HCT116 (cell line): Measurements from ENCODE around the gene CXCL10. TPM values are rescaled to one million over a fixed set of nuclear protein-coding genes. Genes with fewer than 3 reads are reported as not detected.

Experiments
- ATAC-seq: fragments of 200-7000 bp; cut with Tn5 transposase; 2 replicates; pipeline ENCODE4 v1.9.1; 2020; ENCODE audit warnings: mild to moderate bottlenecking, moderate library complexity
- BruUV-seq: library from RNA; stranded (reverse); fragments of 400-500 nt; replicated peaks from 2 replicates; lab custom pipeline; 2021; lab: Mats Ljungman, UMichigan
- CTCF ChIA-PET: fragments of 300-600 bp; sonication (Branson Sonifier 250); formaldehyde crosslinking; loops from one replicate; lab custom pipeline; 2021; ENCODE audit warnings: antibody characterized with exemption; lab: Charles Lee
- POLR2A ChIA-PET: fragments of 300-600, 350-600 bp; sonication (Branson Sonifier 250); formaldehyde crosslinking; loops from one replicate; lab custom pipeline; 2021; ENCODE audit warnings: antibody characterized with exemption; lab: Charles Lee
- RAD21 ChIA-PET, 2 experiments: fragments of 300-600 bp; sonication (Branson Sonifier 250); formaldehyde crosslinking; loops; one replicate each; lab custom pipeline; 2023; ENCODE audit warnings: low total read pairs in 2 of 2; ENCODE audit not compliant: uncharacterized antibody in 2 of 2, unreplicated experiment in 2 of 2, low non-redundant PET in 1 of 2; lab: Charles Lee
- DNase-seq: peaks from one replicate; pipeline ENCODE4 v3.0.0-alpha.2; 2010; ENCODE audit warnings: low read depth, low spot score
- H2AFZ ChIP-seq: fragments of 200-600 bp; shearing (Covaris generic), sonication (generic); 2 replicates; pipeline ENCODE4 v1.6.1; 2017; ENCODE audit warnings: low read depth, mixed run types, mixed read lengths, antibody characterized with exemption, low read length; ENCODE audit not compliant: poor library complexity, severe bottlenecking
- H3K27ac ChIP-seq: 2 replicates; pipeline ENCODE4 v1.5.1; 2012; ENCODE audit warnings: low read depth, low read length
- H3K27me3 ChIP-seq: fragments of 200-600 bp; sonication (generic); 2 replicates; pipeline ENCODE4 v1.6.1; 2016; ENCODE audit warnings: mixed run types, low read length, mixed read lengths; ENCODE audit not compliant: insufficient read depth
- H3K36me3 ChIP-seq, 2 experiments: fragments of 200-500 bp in 1 of 2; fragments of 200-600 bp in 1 of 2; sonication (Bioruptor generic) in 1 of 2; sonication (generic) in 1 of 2; 2 replicates each; pipeline versions ENCODE4 v1.5.1 to v1.6.1; 2014 to 2016; ENCODE audit warnings: low read length in 2 of 2, inconsistent platforms in 1 of 2, mixed read lengths in 1 of 2, mixed run types in 1 of 2; ENCODE audit not compliant: insufficient read depth in 2 of 2, control insufficient read depth in 1 of 2
- H3K4me1 ChIP-seq, 2 experiments: fragments of 200-600 bp in 1 of 2; sonication (generic) in 1 of 2; 2 replicates each; pipeline versions ENCODE4 v1.5.1 to v1.6.1; 2012 to 2017; ENCODE audit warnings: low read length in 2 of 2, inconsistent platforms in 1 of 2, mild to moderate bottlenecking in 1 of 2, mixed read lengths in 1 of 2, mixed run types in 1 of 2, moderate library complexity in 1 of 2; ENCODE audit not compliant: insufficient read depth in 2 of 2, control insufficient read depth in 1 of 2
- H3K4me2 ChIP-seq: fragments of 200-600 bp; sonication (generic); 2 replicates; pipeline ENCODE4 v1.6.1; 2017; ENCODE audit warnings: mixed run types, low read length, mixed read lengths
- H3K4me3 ChIP-seq, 2 experiments: fragments of 200-600 bp in 1 of 2; sonication (generic) in 1 of 2; replicated peaks in 1 of 2; 2 replicates each; pipeline ENCODE4 v1.5.1; 2011 to 2016; ENCODE audit warnings: low read length in 2 of 2, control low read depth in 1 of 2, low read depth in 1 of 2, mild to moderate bottlenecking in 1 of 2, mixed read lengths in 1 of 2, mixed run types in 1 of 2
- H3K79me2 ChIP-seq: fragments of 200-600 bp; sonication (generic); 2 replicates; pipeline ENCODE4 v1.6.1; 2017; ENCODE audit warnings: mild to moderate bottlenecking, mixed run types, low read length, moderate library complexity, mixed read lengths; ENCODE audit not compliant: insufficient read depth
- H3K9ac ChIP-seq: fragments of 200-600 bp; sonication (generic); 2 replicates; pipeline ENCODE4 v1.6.1; 2016; ENCODE audit warnings: low read length, mixed read lengths
- H3K9me2 ChIP-seq: fragments of 200-600 bp; sonication (generic), shearing (Covaris generic); 2 replicates; pipeline ENCODE4 v1.6.1; 2017; ENCODE audit warnings: mixed run types, mild to moderate bottlenecking, moderate library complexity; ENCODE audit not compliant: insufficient read depth
- H3K9me3 ChIP-seq, 2 experiments: fragments of 200-500 bp in 1 of 2; fragments of 200-600 bp in 1 of 2; sonication (Bioruptor generic) in 1 of 2; sonication (generic) in 1 of 2; 2 replicates each; pipeline ENCODE4 v1.6.1; 2014 to 2017; ENCODE audit warnings: low read length in 2 of 2, mixed read lengths in 2 of 2, inconsistent platforms in 1 of 2, low read depth in 1 of 2, mild to moderate bottlenecking in 1 of 2, mixed run types in 1 of 2, moderate library complexity in 1 of 2; ENCODE audit not compliant: control insufficient read depth in 1 of 2, insufficient read depth in 1 of 2
- H4K20me1 ChIP-seq: fragments of 200-600 bp; sonication (generic), shearing (Covaris generic); 2 replicates; pipeline ENCODE4 v1.6.1; 2017; ENCODE audit warnings: mixed run types, mild to moderate bottlenecking, moderate library complexity; ENCODE audit not compliant: insufficient read depth
- CEBPB ChIP-seq: IDR thresholded peaks from 2 replicates; pipeline ENCODE4 v1.6.1; 2012; ENCODE audit warnings: low read depth
- EGR1 ChIP-seq: IDR thresholded peaks from 2 replicates; pipeline ENCODE4 v1.6.1; 2012; ENCODE audit warnings: low read depth
- ELF1 ChIP-seq: IDR thresholded peaks from 2 replicates; pipeline ENCODE4 v1.6.1; 2012; ENCODE audit warnings: low read depth, borderline replicate concordance
- EZH2 ChIP-seq: fragments of 200-600 bp; sonication (generic); IDR thresholded peaks from 2 replicates; pipeline ENCODE4 v1.6.1; 2017; ENCODE audit warnings: antibody characterized with exemption, mixed run types
- EZH2phosphoT487 ChIP-seq: fragments of 200-600 bp; IDR thresholded peaks from 2 replicates; pipeline ENCODE4 v1.6.1; 2018; ENCODE audit warnings: antibody characterized with exemption, borderline replicate concordance
- FOSL1 ChIP-seq: IDR thresholded peaks from 2 replicates; pipeline ENCODE4 v1.6.1; 2012; ENCODE audit warnings: low read depth
- JUND ChIP-seq: IDR thresholded peaks from 2 replicates; pipeline ENCODE4 v1.6.1; 2012
- POLR2A ChIP-seq: IDR thresholded peaks from 2 replicates; pipeline ENCODE4 v1.7.0; 2011; ENCODE audit warnings: borderline replicate concordance; ENCODE audit not compliant: insufficient read depth, insufficient read length; ENCODE audit errors: extremely low read depth
- POLR2AphosphoS5 ChIP-seq: IDR thresholded peaks from 2 replicates; pipeline ENCODE4 v1.6.1; 2011; ENCODE audit warnings: mild to moderate bottlenecking, low read depth, low read length, moderate library complexity
- RAD21 ChIP-seq: IDR thresholded peaks from 2 replicates; pipeline ENCODE4 v1.6.1; 2012; ENCODE audit warnings: low read depth, mild to moderate bottlenecking
- SIN3A ChIP-seq: IDR thresholded peaks from 2 replicates; pipeline ENCODE4 v1.6.1; 2012; ENCODE audit warnings: low read depth
- SP1 ChIP-seq: IDR thresholded peaks from 2 replicates; pipeline ENCODE4 v1.6.1; 2012; ENCODE audit warnings: low read depth
- SRF ChIP-seq: IDR thresholded peaks from 2 replicates; pipeline ENCODE4 v1.6.1; 2012; ENCODE audit warnings: low read depth
- YY1 ChIP-seq: IDR thresholded peaks from 2 replicates; pipeline ENCODE4 v1.6.1; 2011; ENCODE audit warnings: low read length, low read depth, moderate library complexity, mild to moderate bottlenecking; ENCODE audit not compliant: insufficient replicate concordance; ENCODE audit errors: extremely low read depth
- ZFX ChIP-seq: fragments of 450-650 bp; IDR thresholded peaks from 2 replicates; pipeline ENCODE4 v1.6.1; 2017
- ZNF274 ChIP-seq: fragments of 200-500 bp; sonication (Bioruptor generic); IDR thresholded peaks from 2 replicates; pipeline ENCODE4 v1.6.1; 2014; ENCODE audit warnings: mild to moderate bottlenecking, low read depth, low read length, inconsistent platforms
- intact Hi-C: fragments of 100-400 bp; cut with micrococcal nuclease; formaldehyde crosslinking; loops from 2 replicates; pipeline ENCODE4 v1.10.0; 2022
- total RNA-seq: library from RNA; stranded (reverse); gene quantifications from one replicate; pipeline ENCODE4 v1.2.1, GENCODE V29; 2021; ENCODE audit not compliant: unreplicated experiment
- TF ChIP-seq, protein P1 (sequence below): IDR thresholded peaks from 2 replicates; pipeline ENCODE4 v1.6.1; 2011; ENCODE audit warnings: mild to moderate bottlenecking, low read length, moderate library complexity; ENCODE audit not compliant: insufficient replicate concordance; ENCODE audit errors: extremely low read depth
- TF ChIP-seq, protein P2 (sequence below): IDR thresholded peaks from 2 replicates; pipeline ENCODE4 v1.6.1; 2012
- TF ChIP-seq, protein P3 (sequence below), 3 experiments: fragments of 200-600 bp in 1 of 3; sonication (generic) in 1 of 3; IDR thresholded peaks in 2 of 3; conservative IDR thresholded peaks in 1 of 3; 2 replicates each; pipeline ENCODE4 v1.5.1; 2012 to 2017; ENCODE audit warnings: low read depth in 2 of 3, low read length in 2 of 3, antibody characterized with exemption in 1 of 3, borderline replicate concordance in 1 of 3, control low read depth in 1 of 3, mild to moderate bottlenecking in 1 of 3, mixed read lengths in 1 of 3, mixed run types in 1 of 3, moderate library complexity in 1 of 3; ENCODE audit not compliant: insufficient read depth in 1 of 3

Gene CXCL10
- total RNA-seq, 1 experiment from 2014 or later, result not detected

DNA sequence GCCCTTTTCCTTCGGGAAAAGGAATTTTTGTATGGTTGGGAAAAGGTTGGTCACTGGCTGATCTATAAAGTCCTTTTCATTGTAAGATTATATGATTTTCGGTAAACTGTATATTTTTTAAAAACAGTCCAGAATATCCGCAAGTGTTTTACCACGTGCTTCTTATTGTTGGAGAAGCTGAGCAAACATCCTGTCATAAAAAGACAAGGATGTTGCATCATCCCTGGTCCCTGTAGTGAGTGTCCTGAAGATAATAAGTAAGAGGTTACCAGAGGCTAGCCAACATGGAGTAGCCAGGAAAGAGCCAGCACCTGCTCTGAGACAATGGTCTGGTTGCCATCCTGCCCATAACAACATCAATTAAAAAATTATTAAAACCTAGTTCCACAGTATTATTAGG is 21.1 kb downstream of the CXCL10 start:
- ChIA-PET POLR2A (no interaction called here), CTCF (no interaction called here), RAD21 (no interaction called here)
- Histone ChIP-seq H4K20me1 (no peaks in the 10 kb centered on the region), H2AFZ (no peak overlapping the region), H3K9me2 (no peaks in the 10 kb centered on the region), H3K4me1 (peaks cover 0 to 4% of the 10 kb centered on the region in 2 experiments; a peak in 1 of 4 replicates), H3K4me3 (no peak overlapping the region), H3K27ac (no peak overlapping the region), H3K36me3 (no peaks in the 10 kb centered on the region), H3K4me2 (no peak overlapping the region), H3K9ac (no peak overlapping the region), H3K9me3 (no peaks in the 10 kb centered on the region), H3K79me2 (no peaks in the 10 kb centered on the region), H3K27me3 (no peaks in the 10 kb centered on the region)
- ATAC-seq (no peak), DNase-seq (no peak)
- intact Hi-C loops, result no loop called here
- TF ChIP-seq JUND (no peak), ZFX (no peak), FOSL1 (no peak), RAD21 (no peak), SRF (no peak), EZH2phosphoT487 (no peak), YY1 (no peak), ELF1 (no peak)
- TF ChIP-seq, protein P1, sequence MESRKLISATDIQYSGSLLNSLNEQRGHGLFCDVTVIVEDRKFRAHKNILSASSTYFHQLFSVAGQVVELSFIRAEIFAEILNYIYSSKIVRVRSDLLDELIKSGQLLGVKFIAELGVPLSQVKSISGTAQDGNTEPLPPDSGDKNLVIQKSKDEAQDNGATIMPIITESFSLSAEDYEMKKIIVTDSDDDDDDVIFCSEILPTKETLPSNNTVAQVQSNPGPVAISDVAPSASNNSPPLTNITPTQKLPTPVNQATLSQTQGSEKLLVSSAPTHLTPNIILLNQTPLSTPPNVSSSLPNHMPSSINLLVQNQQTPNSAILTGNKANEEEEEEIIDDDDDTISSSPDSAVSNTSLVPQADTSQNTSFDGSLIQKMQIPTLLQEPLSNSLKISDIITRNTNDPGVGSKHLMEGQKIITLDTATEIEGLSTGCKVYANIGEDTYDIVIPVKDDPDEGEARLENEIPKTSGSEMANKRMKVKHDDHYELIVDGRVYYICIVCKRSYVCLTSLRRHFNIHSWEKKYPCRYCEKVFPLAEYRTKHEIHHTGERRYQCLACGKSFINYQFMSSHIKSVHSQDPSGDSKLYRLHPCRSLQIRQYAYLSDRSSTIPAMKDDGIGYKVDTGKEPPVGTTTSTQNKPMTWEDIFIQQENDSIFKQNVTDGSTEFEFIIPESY, result no peak
- BruUV-seq, result no TSS peak

DNA sequence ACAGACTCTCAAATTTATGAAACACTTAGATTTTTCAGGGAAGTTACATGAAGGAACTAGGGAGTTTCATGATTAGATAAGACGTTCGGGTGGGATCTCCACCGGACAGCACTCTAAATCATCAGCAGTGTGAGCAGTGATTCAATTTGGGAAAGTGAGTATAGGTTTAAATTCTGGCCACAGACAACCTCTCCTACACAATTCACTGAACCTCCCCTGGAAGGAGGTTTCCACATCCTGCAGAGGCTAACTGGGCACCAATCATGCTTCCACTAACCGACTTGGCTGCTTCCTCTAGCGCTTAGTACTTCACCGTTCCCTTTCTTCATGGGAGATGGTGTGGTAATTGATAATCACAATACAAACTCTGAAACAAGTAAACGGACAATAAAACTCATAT is 21.6 kb downstream of the CXCL10 start:
- Histone ChIP-seq H3K9ac (no peak overlapping the region), H3K27me3 (no peaks in the 10 kb centered on the region), H3K36me3 (no peaks in the 10 kb centered on the region), H3K27ac (no peak overlapping the region), H4K20me1 (no peaks in the 10 kb centered on the region), H3K9me3 (no peaks in the 10 kb centered on the region), H2AFZ (no peak overlapping the region), H3K4me2 (no peak overlapping the region), H3K4me3 (no peak overlapping the region), H3K79me2 (no peaks in the 10 kb centered on the region), H3K4me1 (no peaks in the 10 kb centered on the region), H3K9me2 (no peaks in the 10 kb centered on the region)
- BruUV-seq, result no TSS peak
- POLR2A ChIA-PET, result no interaction called here
- CTCF ChIA-PET, result no interaction called here
- no peak for ATAC-seq
- RAD21 ChIA-PET, result no interaction called here
- intact Hi-C loops, result no loop called here
- DNase-seq, result no peak
- TF ChIP-seq RAD21, result no peak
- TF ChIP-seq EZH2phosphoT487, result no peak
- TF ChIP-seq, protein P2, sequence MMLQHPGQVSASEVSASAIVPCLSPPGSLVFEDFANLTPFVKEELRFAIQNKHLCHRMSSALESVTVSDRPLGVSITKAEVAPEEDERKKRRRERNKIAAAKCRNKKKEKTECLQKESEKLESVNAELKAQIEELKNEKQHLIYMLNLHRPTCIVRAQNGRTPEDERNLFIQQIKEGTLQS, result no peak
- no peak for TF ChIP-seq YY1
- TF ChIP-seq EZH2, result no peak
- TF ChIP-seq, protein P3, sequence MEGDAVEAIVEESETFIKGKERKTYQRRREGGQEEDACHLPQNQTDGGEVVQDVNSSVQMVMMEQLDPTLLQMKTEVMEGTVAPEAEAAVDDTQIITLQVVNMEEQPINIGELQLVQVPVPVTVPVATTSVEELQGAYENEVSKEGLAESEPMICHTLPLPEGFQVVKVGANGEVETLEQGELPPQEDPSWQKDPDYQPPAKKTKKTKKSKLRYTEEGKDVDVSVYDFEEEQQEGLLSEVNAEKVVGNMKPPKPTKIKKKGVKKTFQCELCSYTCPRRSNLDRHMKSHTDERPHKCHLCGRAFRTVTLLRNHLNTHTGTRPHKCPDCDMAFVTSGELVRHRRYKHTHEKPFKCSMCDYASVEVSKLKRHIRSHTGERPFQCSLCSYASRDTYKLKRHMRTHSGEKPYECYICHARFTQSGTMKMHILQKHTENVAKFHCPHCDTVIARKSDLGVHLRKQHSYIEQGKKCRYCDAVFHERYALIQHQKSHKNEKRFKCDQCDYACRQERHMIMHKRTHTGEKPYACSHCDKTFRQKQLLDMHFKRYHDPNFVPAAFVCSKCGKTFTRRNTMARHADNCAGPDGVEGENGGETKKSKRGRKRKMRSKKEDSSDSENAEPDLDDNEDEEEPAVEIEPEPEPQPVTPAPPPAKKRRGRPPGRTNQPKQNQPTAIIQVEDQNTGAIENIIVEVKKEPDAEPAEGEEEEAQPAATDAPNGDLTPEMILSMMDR (IDR thresholded peaks at IDR 0.05 in 2 of 3, conservative IDR thresholded peaks at IDR 0.05 in 1 of 3; ENCODE audit: borderline replicate concordance in 1 of 3, insufficient read depth in 1 of 3, low read depth in 2 of 3, low read length in 2 of 3), result no peak
- TF ChIP-seq POLR2AphosphoS5, result no peak
- no peak for TF ChIP-seq SRF
- no peak for TF ChIP-seq POLR2A
- no peak for TF ChIP-seq ZFX
- TF ChIP-seq SP1, result no peak
- no peak for TF ChIP-seq CEBPB
- TF ChIP-seq SIN3A, result no peak
- no peak for TF ChIP-seq EGR1
- no peak for TF ChIP-seq ZNF274
